A204.1 (cell line): ENCODE measurements around the gene RACGAP1.

Experiments used
- FAIRE-seq: peaks from 2 replicates; lab custom pipeline; 2012; peaks lifted over from hg19 to GRCh38; lab: Jason Lieb, UNC

RACGAP1 gene

DNA sequence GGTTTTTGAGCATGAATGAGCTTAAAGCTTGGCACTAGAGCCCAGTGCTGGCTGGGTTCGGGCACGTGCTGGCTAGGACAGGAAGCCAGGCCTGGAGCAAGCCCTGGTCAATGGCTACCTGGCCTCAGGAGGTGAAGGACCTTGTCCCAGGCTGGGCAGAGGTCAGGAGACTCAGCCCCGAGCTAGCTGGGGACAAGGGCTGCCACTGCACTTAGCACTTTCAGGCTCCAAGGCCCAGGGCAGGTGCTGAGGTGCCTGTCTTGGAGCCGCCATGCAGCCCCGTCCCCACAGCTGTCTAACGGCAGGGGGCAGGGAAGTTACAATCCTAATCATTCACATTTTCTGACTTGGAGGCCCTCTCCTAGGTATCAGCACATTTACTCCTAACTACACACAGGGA lies 56.8 kb downstream of the RACGAP1 start:
- FAIRE-seq = no peak

DNA sequence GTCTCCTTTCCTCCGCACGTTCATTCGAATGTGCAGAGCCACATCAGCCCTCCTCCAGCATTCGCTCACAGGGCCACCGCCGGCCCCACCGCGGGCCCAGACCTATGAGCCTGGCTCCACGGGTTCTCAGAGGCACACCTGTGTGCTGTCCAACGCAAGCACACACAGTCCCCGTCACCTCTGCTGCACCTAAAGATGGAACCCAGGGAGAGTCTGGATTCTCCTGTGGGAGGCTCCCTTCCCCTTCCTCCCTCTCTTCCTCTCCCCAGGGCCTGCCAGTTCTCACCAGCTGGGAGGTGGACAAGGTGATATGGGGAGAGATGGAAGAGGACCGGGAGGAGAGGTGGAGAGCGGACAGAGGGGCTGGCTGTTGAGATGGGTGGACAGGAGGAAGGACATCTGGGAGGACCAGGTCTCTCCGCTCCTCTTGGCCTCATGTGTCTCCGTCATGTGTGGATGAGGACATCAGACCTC lies 57.5 kb downstream of the RACGAP1 start:
- no peak for FAIRE-seq

DNA sequence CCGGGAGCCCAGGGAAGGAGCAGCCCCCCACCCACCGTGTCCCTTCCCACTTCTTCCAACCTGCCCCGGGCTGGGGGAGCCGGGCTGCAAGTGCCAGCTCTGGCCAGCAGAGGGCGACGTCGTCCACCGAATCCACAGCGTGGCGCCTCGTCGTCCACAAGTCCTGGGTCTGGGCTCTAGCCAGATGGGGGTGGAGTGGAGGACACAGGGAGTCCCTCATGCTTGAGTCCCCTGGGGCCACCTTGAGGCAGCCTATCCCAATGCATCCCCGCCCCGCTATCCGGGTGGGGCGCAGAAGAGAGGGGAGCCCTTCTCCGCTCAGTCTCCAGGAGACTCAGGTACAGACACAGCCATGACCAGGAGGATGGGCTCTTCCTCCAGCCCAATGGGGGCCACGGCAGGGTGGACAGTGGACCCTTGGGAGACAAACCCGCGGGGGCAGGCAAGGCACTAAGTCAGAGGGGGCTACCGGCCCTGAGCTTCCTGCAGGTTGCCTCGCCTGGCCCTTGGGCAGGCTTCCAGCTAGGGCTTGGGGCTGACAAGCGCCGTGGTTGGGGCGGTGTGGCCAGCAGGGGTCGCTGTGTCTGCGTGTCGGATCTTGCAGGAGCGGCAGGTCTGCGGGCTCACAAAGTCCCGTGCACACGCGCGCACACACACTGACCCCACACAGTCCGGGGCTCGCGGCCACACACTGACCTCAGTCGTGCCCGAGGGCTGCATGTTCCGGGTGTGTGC lies 58.1 kb downstream of the RACGAP1 start:
- FAIRE-seq = no peak

DNA sequence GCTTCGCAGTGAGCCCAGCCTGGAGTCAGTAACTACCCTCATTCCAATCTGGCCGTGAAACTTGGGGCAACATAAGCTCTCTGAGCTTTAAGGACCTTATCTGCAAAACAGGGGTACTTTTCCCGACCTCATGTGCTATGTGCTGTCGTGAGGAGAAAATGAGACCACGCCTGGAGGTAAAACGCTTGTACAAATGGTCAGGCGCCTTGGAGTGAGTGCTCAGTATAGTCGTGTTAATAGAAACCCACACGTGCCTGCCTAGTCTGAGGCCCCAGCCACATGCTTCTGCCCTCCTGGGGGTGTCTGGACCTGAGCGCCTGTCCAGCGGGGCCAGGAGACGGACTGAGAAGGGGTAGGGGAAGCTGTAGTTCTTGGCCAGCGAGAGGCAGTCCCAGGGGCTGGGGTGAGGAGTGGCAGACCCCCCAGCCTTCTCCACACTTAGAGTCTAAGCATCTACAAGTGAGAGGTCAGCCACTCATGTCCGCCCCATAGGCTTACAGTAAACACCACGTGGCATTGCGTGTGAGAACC lies 58.7 kb downstream of the RACGAP1 start:
- FAIRE-seq = no peak

DNA sequence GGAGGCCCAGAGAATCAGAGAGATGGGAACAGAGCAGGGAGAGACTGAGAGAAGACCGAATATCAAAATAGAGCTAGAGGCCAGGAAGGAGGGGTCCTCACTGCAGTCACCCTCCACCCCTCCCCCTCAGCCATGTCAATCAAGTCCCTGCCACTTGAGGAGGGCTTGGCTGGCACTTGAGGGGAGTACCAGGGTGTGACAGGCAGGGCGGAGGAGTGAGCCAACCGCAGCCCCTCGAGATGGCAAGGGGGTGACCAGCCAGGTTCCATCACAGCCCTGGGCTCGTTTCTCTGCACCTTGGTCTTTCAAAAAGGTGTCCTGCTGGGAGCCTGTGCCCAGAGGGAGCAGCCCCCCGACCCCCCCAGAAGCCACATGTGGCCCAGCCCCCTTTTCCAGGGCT lies 59.5 kb downstream of the RACGAP1 start:
- no peak for FAIRE-seq

DNA sequence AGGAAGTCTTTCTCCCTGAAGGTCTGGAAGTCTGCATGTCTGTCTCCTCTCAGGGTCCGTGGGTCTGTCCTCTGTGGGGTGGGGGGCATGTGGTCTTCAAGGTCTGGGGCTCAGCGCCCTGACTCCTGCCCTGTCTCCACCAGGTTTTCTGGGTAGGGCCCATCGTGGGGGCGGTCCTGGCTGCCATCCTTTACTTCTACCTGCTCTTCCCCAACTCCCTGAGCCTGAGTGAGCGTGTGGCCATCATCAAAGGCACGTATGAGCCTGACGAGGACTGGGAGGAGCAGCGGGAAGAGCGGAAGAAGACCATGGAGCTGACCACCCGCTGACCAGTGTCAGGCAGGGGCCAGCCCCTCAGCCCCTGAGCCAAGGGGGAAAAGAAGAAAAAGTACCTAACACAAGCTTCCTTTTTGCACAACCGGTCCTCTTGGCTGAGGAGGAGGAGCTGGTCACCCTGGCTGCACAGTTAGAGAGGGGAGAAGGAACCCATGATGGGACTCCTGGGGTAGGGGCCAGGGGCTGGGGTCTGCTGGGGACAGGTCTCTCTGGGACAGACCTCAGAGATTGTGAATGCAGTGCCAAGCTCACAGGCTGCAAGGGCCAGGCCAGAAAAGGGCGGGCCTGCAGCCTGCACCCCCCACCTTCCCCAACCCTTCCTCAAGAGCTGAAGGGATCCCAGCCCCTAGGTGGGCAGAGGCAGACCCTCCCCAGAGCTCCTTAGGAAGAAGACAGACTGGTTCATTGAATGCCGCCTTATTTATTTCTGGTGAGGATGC lies 60.3 kb downstream of the RACGAP1 start:
- FAIRE-seq = no peak

DNA sequence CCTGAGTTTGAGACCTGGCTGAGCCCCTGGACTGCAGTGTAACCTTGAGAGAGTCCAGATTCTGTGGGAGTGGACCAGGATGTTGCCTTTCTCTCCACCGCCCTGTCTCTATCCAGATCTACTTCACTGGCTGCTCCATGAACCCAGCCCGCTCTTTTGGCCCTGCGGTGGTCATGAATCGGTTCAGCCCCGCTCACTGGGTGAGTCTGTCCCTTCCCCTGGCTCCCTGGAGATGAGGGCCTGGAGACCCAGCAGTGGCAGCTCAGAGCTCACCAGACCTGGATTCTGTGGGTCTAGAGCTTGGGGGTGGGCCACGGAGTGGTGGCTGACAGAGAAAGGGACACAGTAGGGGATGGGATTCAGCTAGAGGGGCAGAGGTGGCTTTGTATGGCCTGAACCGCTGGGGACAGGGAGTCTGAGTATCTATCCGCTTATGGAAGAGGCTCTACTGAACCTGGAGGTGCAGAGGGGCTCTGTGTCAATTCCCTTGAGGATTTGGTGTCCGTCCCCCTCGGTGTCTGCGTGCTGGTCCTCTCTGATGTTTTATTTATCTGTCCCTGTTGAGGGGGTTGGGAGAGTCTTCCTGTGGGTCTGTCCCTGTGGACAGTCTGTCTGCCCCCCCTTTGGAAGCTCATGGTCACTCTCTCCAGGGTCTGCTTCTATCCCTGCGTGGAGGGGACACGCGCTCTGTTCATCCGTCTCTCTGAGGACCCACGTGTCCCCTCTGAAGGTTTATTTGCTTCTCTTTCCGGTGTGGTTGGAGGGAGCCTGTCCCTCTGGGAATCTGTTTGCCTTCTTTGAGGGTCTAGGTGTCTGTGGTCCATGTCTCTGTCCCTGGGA lies 61.1 kb downstream of the RACGAP1 start:
- FAIRE-seq = no peak

DNA sequence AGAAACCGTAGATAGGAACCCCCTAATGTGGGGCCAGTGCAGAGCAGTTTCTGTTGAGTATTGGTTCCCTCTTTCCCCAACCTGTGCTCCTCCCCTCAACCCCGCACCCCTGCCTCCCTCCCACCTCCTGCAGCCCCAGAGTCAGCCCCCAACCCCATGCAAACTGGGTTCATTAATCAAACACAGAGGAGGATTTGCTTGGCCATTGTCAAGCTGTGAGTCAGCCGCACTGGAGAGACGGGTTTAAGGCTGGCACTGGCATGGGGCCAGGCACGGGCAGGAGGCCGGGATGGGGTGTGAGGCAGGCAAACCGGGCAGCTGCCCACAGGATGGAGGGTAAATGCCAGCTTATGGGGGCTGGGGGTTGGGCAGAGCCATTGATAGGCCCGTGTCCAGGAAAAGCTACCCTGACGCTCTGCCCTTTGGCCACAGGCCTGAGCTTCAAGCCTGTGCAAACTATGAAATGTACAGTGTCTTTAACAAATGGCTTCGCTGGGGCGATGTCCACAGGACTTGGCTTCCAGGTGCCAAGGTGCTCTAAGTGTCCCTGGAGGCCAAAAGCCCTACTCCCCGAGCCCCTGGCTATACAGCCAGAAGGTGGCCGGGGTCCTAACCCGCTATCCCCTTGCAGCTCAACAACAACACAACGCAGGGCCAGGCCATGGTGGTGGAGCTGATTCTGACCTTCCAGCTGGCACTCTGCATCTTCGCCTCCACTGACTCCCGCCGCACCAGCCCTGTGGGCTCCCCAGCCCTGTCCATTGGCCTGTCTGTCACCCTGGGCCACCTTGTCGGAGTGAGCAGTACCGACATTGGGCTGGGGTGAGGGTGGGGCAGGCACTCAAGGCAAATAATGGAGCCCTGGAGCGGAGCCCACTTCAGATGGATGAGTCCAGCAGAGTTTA lies 62.2 kb downstream of the RACGAP1 start:
- FAIRE-seq = no peak

DNA sequence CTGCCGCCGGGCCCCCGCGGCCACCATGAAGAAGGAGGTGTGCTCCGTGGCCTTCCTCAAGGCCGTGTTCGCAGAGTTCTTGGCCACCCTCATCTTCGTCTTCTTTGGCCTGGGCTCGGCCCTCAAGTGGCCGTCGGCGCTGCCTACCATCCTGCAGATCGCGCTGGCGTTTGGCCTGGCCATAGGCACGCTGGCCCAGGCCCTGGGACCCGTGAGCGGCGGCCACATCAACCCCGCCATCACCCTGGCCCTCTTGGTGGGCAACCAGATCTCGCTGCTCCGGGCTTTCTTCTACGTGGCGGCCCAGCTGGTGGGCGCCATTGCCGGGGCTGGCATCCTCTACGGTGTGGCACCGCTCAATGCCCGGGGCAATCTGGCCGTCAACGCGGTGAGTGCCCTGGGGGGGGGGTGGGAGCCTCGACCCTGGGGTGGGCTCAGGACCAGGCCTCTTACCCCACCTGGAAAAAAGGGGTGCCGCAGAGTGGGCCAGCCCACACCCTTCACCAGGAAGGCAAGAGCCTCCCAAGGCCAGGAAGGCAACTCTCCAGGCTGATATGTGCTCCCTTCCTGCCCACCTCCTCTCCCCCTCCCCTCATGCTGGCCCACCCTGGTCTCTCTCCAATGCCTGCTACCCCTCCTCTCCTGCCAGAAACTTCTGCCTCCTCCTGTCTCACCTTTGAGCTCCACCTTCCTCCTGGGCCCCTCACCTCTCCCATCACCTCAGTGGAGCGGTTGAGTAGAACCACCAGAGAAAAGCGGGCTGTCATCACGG lies 63.1 kb downstream of the RACGAP1 start:
- FAIRE-seq = no peak

DNA sequence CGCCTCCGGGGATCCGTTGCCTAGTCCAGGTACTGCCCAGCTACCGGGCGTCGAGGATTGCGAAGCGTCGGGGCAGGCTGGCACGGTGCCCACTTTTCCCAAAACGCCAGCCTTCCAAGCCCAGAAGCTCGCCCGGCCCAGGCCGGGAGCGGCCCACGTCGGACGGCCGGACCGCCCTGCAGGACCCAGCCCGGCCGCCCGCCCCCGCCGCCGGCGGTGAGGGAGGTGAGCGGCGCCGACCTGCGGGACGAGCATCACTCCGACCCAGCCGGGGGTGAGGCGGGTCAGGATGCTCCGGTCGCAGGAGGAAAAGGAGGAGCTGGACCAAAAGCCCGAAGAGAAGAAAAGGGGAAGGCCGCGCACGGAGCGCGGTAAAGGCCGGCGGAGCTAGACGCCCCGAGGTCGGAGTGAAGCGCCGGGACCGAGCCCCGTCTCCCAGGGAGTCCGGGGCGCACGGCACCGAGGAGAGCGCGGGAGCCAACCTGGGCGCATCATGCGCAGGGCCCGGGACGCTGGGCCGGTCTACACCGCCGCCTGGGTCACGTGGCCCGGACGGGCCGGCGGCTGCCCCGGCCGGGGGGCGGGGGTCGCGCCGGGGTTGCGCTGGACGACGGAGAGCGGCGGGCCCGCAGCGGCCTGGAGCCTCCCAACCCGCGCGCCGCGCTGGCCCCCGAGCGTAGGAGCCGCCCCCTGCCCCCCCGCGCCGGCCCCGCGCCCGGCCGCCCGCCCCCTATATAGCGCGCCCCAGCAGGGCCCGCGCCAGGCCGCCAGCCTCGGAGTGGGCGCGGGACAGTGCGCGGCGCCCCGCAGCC lies 64.0 kb downstream of the RACGAP1 start, which contains the start of gene AQP5:
TSS of gene AQP5 (plus strand) at position 762 of the 812 bp plus-strand sequence. CDS start 146 bp downstream, outside the sequence.
- no peak for FAIRE-seq

DNA sequence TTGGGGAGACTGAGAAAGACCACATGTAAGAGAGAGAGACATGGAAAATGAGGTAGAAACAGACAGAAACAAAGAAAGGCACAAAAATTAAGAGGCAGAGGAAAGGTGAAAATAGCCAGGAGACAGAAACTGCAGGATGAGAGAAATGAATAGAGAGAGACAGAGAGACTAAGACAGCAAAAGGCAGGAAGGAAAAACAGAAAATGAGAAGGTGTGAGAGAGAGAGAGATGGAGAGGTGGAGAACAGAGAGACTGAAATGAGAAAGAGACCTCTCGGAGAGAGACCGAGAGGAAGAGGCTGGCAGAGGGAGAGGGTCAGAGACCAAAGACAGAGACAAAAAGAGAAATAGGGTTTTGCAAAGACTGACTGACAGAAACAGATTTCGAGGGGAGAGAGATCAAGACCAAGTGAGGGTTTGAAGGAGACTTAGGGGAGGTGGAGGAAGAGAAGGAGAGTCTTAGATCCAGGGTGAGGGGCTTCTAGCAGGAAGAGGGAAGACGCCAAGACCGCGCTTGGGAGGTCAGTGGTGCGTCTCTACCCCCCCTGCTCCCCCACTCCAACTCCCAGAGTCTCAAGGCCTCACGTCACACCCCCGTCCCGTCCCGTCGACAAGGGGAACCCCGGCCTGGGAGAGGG lies 64.7 kb downstream of the RACGAP1 start:
- no peak for FAIRE-seq

DNA sequence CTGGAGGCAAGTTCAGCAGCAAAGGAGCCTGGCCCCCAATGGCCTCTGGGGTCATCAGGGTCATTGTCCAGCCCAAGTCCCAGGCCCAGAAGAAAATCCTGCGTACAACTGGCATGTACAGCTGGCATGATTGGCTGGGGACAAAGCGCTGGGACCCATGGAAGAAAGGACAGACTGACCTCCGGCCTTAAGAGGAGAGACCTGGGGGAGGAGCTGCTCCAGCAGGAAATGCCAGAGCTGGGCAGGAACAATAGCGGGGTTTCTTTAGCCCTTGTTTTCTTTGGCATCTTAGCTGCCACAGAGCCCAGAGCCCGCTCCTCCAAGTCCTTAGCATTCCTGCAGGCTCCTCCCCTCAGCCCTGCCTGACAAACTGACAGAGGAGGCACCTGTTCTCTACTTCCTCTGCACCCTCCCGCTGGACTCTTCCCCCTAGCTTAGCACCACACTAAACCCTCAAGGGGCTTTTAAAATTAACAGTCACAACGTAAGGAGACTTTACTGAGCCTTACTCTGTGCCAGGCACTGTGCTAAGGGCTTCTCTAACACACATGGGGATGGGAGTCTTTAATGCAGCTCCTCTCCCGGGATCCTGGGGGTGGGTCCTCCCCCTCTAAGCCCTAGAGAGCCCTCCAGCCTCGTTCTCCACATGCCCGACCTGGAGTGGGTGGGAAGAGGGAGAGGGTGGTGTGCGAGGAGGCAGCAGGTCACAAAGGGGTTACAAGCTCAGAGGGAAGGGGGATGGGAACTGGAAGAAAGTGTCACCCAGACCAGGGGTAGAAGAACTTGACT lies 65.4 kb downstream of the RACGAP1 start:
- FAIRE-seq = no peak

DNA sequence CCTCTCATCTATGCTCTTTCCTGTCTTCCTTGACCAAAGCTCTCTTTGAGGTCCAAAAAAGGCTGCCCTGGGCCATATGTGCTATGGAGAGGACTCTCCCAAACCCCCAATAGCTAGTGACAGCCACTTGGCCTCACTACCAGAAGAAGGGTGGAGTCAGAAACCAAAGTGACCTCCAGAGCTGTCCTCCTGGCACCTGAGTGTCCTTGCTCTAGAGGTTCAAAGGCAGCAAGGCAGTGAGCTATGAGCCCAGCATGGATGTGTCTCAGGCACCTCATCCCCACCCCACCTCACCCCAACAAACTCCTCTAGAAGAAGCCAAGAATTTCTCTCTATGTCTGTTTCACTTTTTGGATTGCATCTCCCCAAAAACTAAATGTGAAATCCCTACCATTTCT lies 67.7 kb downstream of the RACGAP1 start:
- FAIRE-seq = no peak

DNA sequence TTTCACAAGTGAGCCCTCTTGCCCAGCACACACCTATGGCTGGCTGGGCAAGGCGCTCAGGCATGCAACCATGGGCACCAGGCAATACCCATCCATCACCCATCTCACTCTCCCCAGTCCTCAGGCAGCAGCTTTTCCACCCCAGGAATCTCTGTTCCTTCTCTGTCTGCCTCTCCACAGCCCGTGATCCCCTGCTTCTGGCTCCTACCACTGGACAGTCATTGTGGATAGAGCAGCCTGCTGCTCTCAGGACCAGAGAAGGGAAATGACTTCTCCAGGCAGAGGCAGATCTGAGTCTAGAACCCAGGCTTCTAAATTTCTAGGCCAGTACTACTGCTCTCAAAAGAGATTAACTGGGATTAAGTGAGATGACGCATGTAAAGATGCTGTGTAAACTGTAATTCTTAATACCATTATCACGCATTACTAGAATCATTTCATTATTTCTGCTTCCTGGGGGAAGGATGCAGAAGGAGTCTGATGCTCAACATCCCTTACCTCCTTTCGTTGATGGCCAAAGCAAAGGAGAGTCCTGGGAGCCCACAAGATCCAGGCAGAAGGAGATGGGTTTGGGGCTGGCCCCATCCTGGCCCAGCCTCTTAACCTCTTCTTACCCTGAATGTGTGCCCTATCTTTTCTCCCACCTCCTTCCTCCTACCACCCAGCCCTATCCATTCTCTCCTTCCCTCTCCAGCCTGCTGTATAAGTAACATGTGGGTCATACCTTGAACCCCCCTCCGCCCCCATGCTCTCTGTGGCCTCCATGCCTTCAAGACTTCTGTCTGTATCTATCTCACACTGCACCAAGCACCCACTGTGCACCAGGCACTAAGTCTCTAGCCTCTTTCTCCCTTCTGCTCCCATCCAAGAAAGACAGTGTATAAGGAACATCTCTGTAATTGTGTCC lies 68.4 kb downstream of the RACGAP1 start:
- FAIRE-seq = no peak

DNA sequence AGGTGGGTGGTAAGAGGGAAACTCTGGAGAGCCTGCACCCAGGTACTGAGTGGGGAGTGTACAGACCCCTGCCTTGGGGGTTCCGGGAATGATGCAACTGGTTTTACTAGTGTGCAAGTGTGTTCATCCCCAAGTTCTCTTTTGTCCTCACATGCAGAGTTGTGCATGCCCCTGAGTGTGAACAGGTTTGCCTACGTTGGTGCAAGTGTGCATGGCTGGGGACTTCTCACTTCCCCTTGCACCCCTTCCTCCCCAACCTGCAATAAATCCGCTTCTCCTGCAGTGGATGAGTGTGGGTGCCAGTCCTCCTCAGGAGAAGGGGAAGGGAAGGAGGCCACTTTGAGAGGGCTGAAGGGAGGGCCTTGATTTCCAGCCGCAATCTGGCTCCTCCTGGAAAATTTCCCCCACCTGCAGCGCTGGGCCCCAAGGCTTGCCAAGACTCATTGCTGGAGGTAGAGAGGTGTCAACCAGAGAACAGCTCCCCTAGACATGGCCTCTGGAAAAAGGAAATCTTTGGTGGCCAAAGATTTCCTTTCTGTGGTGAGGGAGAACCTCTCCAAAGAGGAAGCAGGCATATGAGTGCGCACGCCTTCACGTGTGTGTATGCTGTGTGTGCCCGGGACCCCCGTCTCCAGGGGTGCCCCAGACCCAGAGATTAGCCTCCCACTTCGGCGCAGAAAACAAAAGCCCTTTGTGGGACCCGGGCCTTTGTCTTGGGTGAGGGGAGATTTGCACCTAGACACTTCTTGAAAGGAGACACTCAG lies 69.2 kb downstream of the RACGAP1 start:
- no peak for FAIRE-seq
